ENCODE data around the gene EBNA1BP2. TPM values are rescaled to one million over a fixed set of nuclear protein-coding genes. Genes with fewer than 3 reads are reported as not detected.
"Not testable (repeated sequence)": the region's sequence is repeated elsewhere in the genome, so short reads cannot be mapped to it uniquely, and the experiment has no call there.

Gene EBNA1BP2
- total RNA-seq, 6 donors from 2014 or later, result 30.6 to 72.8 (median 45.8) TPM

GRCh38 chr1:43214501-43215444 is 42.7 kb upstream of the EBNA1BP2 start:
- no peak for DNase-seq
- 70 to 76% methylated on average over 7 of the region's 7 CpGs for WGBS, 2 donors

DNA sequence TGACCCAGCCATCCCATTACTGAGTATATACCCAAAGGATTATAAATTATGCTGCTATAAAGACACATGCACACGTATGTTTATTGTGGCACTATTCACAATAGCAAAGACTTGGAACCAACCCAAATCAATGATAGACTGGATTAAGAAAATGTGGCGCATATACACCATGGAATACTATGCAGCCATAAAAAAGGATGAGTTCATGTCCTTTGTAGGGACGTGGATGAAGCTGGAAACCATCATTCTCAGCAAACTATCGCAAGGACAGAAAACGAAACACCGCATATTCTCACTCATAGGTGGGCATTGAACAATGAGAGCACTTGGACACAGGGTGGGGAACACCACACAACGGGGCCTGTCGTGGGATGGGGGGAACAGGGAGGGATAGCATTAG is 36.2 kb upstream of the EBNA1BP2 start:
- not testable (repeated sequence) for H3K9me3 ChIP-seq; ATAC-seq (ENCODE audit: low FRiP score in 2 of 2)
- 93 to 96% methylated on average over 8 of the region's 8 CpGs for WGBS, 2 donors

More at GRCh38 chr1:43214501-43215444, 42.7 kb upstream of the EBNA1BP2 start:
- no peak overlapping the region for H3K4me3 ChIP-seq
- H3K36me3 ChIP-seq, result no peaks in the 10 kb centered on the region
- no peak overlapping the region for H3K27ac ChIP-seq
- no peaks in the 10 kb centered on the region for H3K27me3 ChIP-seq
- H3K9me3 ChIP-seq, result no peaks in the 10 kb centered on the region
- ATAC-seq (ENCODE audit: low FRiP score in 2 of 2), result no peak
- TF ChIP-seq POLR2AphosphoS5 (IDR thresholded peaks at IDR 0.05) (no peak), CTCF (IDR thresholded peaks at IDR 0.05) (no peak), EP300 (IDR thresholded peaks at IDR 0.05) (no peak), POLR2A (IDR thresholded peaks at IDR 0.05) (no peak)
- no peaks in the 10 kb centered on the region for H3K4me1 ChIP-seq

DNA sequence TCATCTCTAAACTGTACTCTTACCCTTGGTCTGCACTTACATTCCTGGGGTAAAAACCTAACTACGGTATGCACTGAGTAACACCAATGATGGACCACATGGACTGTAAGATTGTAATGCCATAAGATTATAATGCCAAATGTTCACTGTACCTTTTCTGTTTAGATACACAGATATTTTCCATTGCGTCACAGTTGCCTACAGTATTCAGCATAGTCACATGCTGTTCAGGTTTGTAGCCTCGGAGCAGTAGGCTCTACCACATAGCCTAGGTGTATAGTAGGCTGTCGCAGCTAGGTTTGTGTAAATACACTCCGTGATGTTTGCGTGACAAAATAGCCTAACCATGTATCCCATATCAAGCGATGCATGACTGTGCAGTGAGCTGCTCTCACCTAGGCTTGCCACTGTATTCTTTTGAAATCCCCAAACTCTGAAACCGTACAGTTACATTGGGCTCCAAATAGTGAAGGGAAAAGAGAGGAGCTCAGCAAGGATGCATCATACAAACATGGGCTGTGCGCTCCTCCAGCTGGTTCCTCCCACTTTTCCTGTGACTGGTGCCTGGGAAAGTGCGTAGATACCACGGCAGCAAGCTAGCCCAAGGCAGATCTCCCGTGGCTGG is 35.3 kb upstream of the EBNA1BP2 start:
- peak; percentile 23 to 29 for ATAC-seq (ENCODE audit: low FRiP score in 2 of 2)
- no peak for DNase-seq
- 70 to 73% methylated on average over 12 of the region's 12 CpGs for WGBS, 2 donors
- Histone ChIP-seq H3K27ac (peak overlapping the region; percentile 52 to 82 (median 58)), H3K4me1 (peaks cover 12 to 23% (median 17%) of the 10 kb centered on the region in 4 donors), H3K4me3 (peak overlapping the region in 2 of 4 donors; percentile 2 to 13), H3K9me3 (no peaks in the 10 kb centered on the region), H3K36me3 (no peaks in the 10 kb centered on the region), H3K27me3 (no peaks in the 10 kb centered on the region)
- TF ChIP-seq POLR2AphosphoS5 (IDR thresholded peaks at IDR 0.05), result no peak
- TF ChIP-seq EP300 (IDR thresholded peaks at IDR 0.05), result no peak
- no peak for TF ChIP-seq POLR2A (IDR thresholded peaks at IDR 0.05)
- TF ChIP-seq CTCF (IDR thresholded peaks at IDR 0.05), result no peak

More for the DNA sequence above, 36.2 kb upstream of the EBNA1BP2 start:
- Histone ChIP-seq H3K4me1 (peaks cover 12 to 23% (median 17%) of the 10 kb centered on the region in 4 donors), H3K27ac (peak overlapping the region in 1 of 4 donors; percentile 59)
- not testable (repeated sequence) for H3K27me3 ChIP-seq, DNase-seq, H3K36me3 ChIP-seq, H3K4me3 ChIP-seq

- Histone ChIP-seq H3K36me3 (no peaks in the 10 kb centered on the region), H3K4me3 (peak overlapping the region in 1 of 4 donors; percentile 13), H3K4me1 (peaks cover 12 to 23% (median 17%) of the 10 kb centered on the region in 4 donors), H3K9me3 (no peaks in the 10 kb centered on the region), H3K27me3 (no peaks in the 10 kb centered on the region), H3K27ac (peak overlapping the region; percentile 52 to 82 (median 58))
- WGBS, 2 donors, result 9 to 13% methylated on average over 10 of the region's 10 CpGs
- no peak for TF ChIP-seq CTCF (IDR thresholded peaks at IDR 0.05)
- TF ChIP-seq POLR2AphosphoS5 (IDR thresholded peaks at IDR 0.05), result peak in 1 of 2 donors; percentile 75
- peak in 2 of 4 donors; percentile 56 to 88 for TF ChIP-seq EP300 (IDR thresholded peaks at IDR 0.05)
- no peak for TF ChIP-seq POLR2A (IDR thresholded peaks at IDR 0.05)
- ATAC-seq (ENCODE audit: low FRiP score in 2 of 2) (peak; percentile 88 to 89), DNase-seq (peak in 1 of 2 donors; percentile 47)
These were observed 34.6 kb upstream of the EBNA1BP2 start for GRCh38 chr1:43206600-43207228.

GRCh38 chr1:43205671-43206070 is 33.6 kb upstream of the EBNA1BP2 start:
- Histone ChIP-seq H3K4me3 (no peak overlapping the region), H3K4me1 (peaks cover 12 to 23% (median 17%) of the 10 kb centered on the region in 4 donors), H3K27ac (peak overlapping the region; percentile 21 to 77 (median 54)), H3K36me3 (no peaks in the 10 kb centered on the region), H3K27me3 (no peaks in the 10 kb centered on the region), H3K9me3 (no peaks in the 10 kb centered on the region)
- WGBS, 2 donors, result 86 to 92% methylated on average over 4 of the region's 4 CpGs
- no peak for ATAC-seq (ENCODE audit: low FRiP score in 2 of 2)
- DNase-seq, result no peak
- TF ChIP-seq POLR2A (IDR thresholded peaks at IDR 0.05) (no peak), EP300 (IDR thresholded peaks at IDR 0.05) (no peak), POLR2AphosphoS5 (IDR thresholded peaks at IDR 0.05) (no peak), CTCF (IDR thresholded peaks at IDR 0.05) (no peak)
